T-cell (primary cell): ENCODE results near the gene SLC16A3. TPM values are rescaled to one million over a fixed set of nuclear protein-coding genes. Genes with fewer than 3 reads are reported as not detected.

ENCODE experiments used
- ATAC-seq, 4 experiments: fragments of 200-7000 bp in 3 of 4; fragments of 150-1000 bp in 1 of 4; cut with Tn5 transposase; replicated peaks in 1 of 4; 1 replicate in 3 of 4; 2 replicates in 1 of 4; pipeline ENCODE4 v1.10.0; 2021; ENCODE audit warnings: moderate library complexity in 3 of 4, mild to moderate bottlenecking in 2 of 4, moderate number of reproducible peaks in 1 of 4
- CTCF ChIA-PET, 2 donors: fragments of 300-600 bp; sonication (Branson Sonifier 250); formaldehyde crosslinking; loops; one replicate each; lab custom pipeline; 2022; ENCODE audit warnings: antibody characterized with exemption in 2 of 2; lab: Charles Lee
- POLR2A ChIA-PET, 2 donors: fragments of 300-600 bp; sonication (Branson Sonifier 250); formaldehyde crosslinking; loops; one replicate each; lab custom pipeline; 2022; ENCODE audit warnings: antibody characterized with exemption in 2 of 2; lab: Charles Lee
- DNase-seq, 35 experiments: peaks; one replicate each; pipeline versions ENCODE4 v3.0.0 to v3.0.0-alpha.2; 2013 to 2023
- H3K27ac ChIP-seq: one replicate; pipeline ENCODE4 v1.5.1; 2013; ENCODE audit warnings: low read length
- H3K27me3 ChIP-seq, 2 experiments: replicated peaks in 1 of 2; 1 replicate in 1 of 2; 2 replicates in 1 of 2; pipeline versions ENCODE4 v1.6.1 to v1.7.0; 2013; ENCODE audit warnings: low read length in 1 of 2, mixed read lengths in 1 of 2; ENCODE audit not compliant: control insufficient read depth in 2 of 2, insufficient read depth in 2 of 2; ENCODE audit errors: extremely low read depth in 1 of 2
- H3K36me3 ChIP-seq, 2 donors: 1 replicate in 1 of 2; 2 replicates in 1 of 2; pipeline versions ENCODE4 v1.6.1 to v1.7.0; 2013; ENCODE audit warnings: low read length in 1 of 2; ENCODE audit not compliant: control insufficient read depth in 2 of 2, insufficient read depth in 1 of 2; ENCODE audit errors: extremely low read depth in 1 of 2
- H3K4me1 ChIP-seq, 2 experiments: 1 replicate in 1 of 2; 2 replicates in 1 of 2; pipeline versions ENCODE4 v1.6.1 to v1.7.0; 2013; ENCODE audit warnings: low read length in 2 of 2, mixed read lengths in 1 of 2; ENCODE audit not compliant: insufficient read depth in 2 of 2, control insufficient read depth in 1 of 2; ENCODE audit errors: extremely low read depth in 1 of 2
- H3K4me3 ChIP-seq, 2 donors: 1 replicate in 1 of 2; 2 replicates in 1 of 2; pipeline versions ENCODE4 v1.5.1 to v1.7.0; 2013; ENCODE audit warnings: mild to moderate bottlenecking in 2 of 2, low read length in 1 of 2, moderate library complexity in 1 of 2; ENCODE audit not compliant: control insufficient read depth in 1 of 2; ENCODE audit errors: extremely low read depth in 1 of 2
- H3K9me3 ChIP-seq: 2 replicates; pipeline ENCODE4 v1.7.0; 2013
- H3K27ac Mint-ChIP-seq, 2 donors: one replicate each; pipeline ENCODE4 v1.8.0; 2020 to 2021; ENCODE audit warnings: mild to moderate bottlenecking in 2 of 2, mixed read lengths in 2 of 2
- H3K27me3 Mint-ChIP-seq, 2 donors: one replicate each; pipeline ENCODE4 v1.8.0; 2021 to 2022; ENCODE audit warnings: mixed read lengths in 2 of 2
- H3K36me3 Mint-ChIP-seq: one replicate; pipeline ENCODE4 v1.8.0; 2021; ENCODE audit warnings: mixed read lengths
- H3K4me1 Mint-ChIP-seq, 3 donors: one replicate each; pipeline ENCODE4 v1.8.0; 2020 to 2022; ENCODE audit warnings: mixed read lengths in 3 of 3, mild to moderate bottlenecking in 1 of 3
- H3K4me3 Mint-ChIP-seq, 3 donors: one replicate each; pipeline ENCODE4 v1.8.0; 2020 to 2022; ENCODE audit warnings: mild to moderate bottlenecking in 3 of 3, mixed read lengths in 3 of 3, moderate library complexity in 3 of 3
- H3K9me3 Mint-ChIP-seq, 3 donors: one replicate each; pipeline ENCODE4 v1.8.0; 2020 to 2022; ENCODE audit warnings: mixed read lengths in 3 of 3
- WGBS: methylation state at CpG from one replicate; pipeline ENCODE4 v1.1.5; 2013; ENCODE audit warnings: missing lambda C conversion rate; ENCODE audit not compliant: insufficient coverage; 5-methylcytosine and 5-hydroxymethylcytosine counted together
- total RNA-seq, 35 experiments: library from RNA in 6 of 35; stranded (reverse) in 6 of 35; fragments of 120-200 nt in 1 of 35; gene quantifications; one replicate each; pipeline versions ENCODE4 v1.2.1 to v1.2.4 and lab custom pipeline; 2013 to 2026

The SLC16A3 gene
- total RNA-seq, 5 donors from 2014 or later (not counting 1 experiment from before 2014, with no cell fraction given) = 31.9 to 47.3 (median 40.9) TPM

DNA sequence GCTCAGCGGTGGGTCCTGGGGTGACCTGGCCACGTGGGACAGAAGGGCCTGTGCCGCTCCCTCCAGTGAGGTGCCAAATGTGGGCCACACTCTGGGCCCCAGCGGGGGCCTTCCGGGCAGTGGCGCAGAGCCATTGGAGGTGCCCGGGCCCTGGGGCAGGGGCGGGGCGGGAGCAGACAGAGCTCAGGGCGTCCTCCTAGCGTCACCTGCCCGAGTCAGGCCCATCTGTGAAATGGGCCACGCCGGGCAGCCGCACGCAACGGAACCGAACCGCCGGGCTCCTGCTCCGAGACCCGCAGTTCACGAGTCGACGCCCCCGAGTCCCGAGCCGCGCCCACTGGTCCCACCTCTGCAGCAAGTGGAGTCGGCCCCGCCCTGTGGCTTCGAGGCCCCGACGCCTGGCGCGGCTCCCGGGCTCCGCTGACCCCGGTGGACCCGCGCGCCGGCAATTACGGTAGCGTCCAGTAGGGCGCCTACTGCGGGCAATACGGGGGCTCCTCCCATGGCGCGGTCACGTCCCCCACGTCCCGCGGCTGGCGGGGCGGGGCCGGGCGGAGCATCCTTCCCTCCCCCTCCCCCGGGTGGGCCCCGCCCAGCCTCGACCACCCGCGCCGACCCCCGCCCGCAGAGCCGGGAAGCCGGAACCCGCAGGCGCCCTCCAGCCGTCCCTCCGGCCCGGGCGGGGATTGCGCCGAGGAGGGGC lies 1.9 kb downstream of the SLC16A3 start:
- Mint-ChIP-seq H3K27ac (peak overlapping the region in 1 of 2 donors; percentile 83), H3K4me3 (peak overlapping the region; percentile 70 to 80 (median 76))
- WGBS = 14% methylated on average over 67 of the region's 76 CpGs

DNA sequence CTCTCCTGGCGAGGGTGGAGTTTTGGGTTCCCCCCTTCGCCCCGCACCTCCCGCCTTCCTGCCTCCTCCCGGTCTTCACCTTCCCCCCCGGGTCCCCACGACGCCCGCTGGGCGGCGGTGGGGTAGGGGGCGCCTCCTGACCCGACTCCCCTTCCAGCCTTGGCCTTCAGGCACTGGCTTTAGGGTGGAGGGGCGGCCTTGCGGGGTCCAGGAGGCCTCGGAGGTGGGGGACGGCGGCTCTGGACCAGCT lies 2.4 kb downstream of the SLC16A3 start:
- ATAC-seq = peak in 3 of 4 experiments; percentile 1 to 15 (median 4)
- Histone ChIP-seq H3K9me3 (no peaks in the 10 kb centered on the region), H3K27ac (peak overlapping the region; percentile 68), H3K27me3 (peaks cover 0 to 7% of the 10 kb centered on the region in 2 experiments), H3K36me3 (peaks cover 0 to 6% of the 10 kb centered on the region in 2 donors), H3K4me1 (peaks cover 27 to 59% of the 10 kb centered on the region in 2 experiments), H3K4me3 (peak overlapping the region; percentile 21 to 44)
- Mint-ChIP-seq H3K27me3 (no peaks in the 10 kb centered on the region), H3K4me3 (no peak overlapping the region), H3K4me1 (peaks cover 10 to 24% (median 12%) of the 10 kb centered on the region in 3 donors), H3K36me3 (no peaks in the 10 kb centered on the region), H3K27ac (no peak overlapping the region), H3K9me3 (no peaks in the 10 kb centered on the region)
- peak in 2 of 35 experiments; percentile 42 for DNase-seq
- ChIA-PET CTCF (no interaction called here), POLR2A (no interaction called here)
- 33% methylated on average over 6 of the region's 18 CpGs for WGBS

More for the DNA sequence above, 1.9 kb downstream of the SLC16A3 start:
- POLR2A ChIA-PET = no interaction called here
- peaks cover 24 to 56% of the 10 kb centered on the region in 2 experiments for H3K4me1 ChIP-seq
- ATAC-seq = peak; percentile 14 to 23 (median 18)
- peak overlapping the region; percentile 68 for H3K27ac ChIP-seq
- peaks cover 0 to 3% of the 10 kb centered on the region in 2 donors for H3K36me3 ChIP-seq
- H3K9me3 ChIP-seq = no peaks in the 10 kb centered on the region
- H3K4me3 ChIP-seq = peak overlapping the region; percentile 40 to 54
- H3K4me1 Mint-ChIP-seq = peaks cover 9 to 20% (median 10%) of the 10 kb centered on the region in 3 donors
- H3K36me3 Mint-ChIP-seq = no peaks in the 10 kb centered on the region
- peak in 21 of 35 experiments; percentile 32 to 71 (median 44) for DNase-seq
- no peaks in the 10 kb centered on the region for H3K9me3 Mint-ChIP-seq
- H3K27me3 ChIP-seq = peaks cover 0 to 7% of the 10 kb centered on the region in 2 experiments
- CTCF ChIA-PET = no interaction called here
- no peaks in the 10 kb centered on the region for H3K27me3 Mint-ChIP-seq

DNA sequence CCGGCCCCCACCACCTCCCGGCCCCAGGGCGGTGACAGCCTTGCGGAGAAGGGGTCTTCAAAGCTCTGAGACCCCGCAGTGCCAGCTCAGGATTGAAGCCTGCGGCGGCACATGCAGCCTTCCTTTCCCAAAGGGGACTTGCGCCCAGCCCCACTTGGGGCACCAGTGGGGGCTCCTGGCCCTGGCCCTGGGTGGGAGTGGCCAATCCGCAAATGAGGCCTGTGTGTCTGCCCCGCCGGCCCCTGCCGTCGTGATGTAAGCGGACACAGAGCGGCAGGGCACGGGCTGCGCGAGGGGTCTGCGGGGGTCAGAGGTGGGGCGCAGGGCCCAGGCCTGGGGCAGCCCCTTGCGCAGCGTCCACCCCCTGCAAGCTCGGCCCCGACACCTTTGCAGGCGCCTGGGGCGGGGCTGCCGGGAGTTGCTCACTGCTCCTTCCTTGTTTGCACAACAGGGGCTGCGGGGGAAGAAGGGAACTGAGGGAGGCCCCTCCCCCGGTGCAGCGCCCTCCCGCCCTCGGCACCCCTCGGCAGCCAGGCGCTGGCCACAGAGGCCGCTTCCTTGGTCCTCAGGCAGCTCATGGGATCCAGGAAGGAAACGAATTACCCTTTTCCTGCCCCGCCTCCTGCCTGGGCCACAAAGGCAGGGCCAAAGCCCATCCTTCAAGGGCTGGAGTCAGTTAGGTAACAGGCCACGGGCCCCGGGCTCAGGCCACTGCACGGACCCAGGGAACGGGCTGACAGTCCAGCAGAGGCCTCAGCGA lies 2.9 kb downstream of the SLC16A3 start:
- peak overlapping the region; percentile 21 to 44 for H3K4me3 ChIP-seq
- H3K4me1 ChIP-seq = peaks cover 27 to 63% of the 10 kb centered on the region in 2 experiments
- Mint-ChIP-seq H3K4me3 (no peak overlapping the region), H3K36me3 (no peaks in the 10 kb centered on the region), H3K9me3 (no peaks in the 10 kb centered on the region), H3K4me1 (peaks cover 10 to 25% (median 13%) of the 10 kb centered on the region in 3 donors), H3K27ac (no peak overlapping the region), H3K27me3 (no peaks in the 10 kb centered on the region)
- H3K27me3 ChIP-seq = peaks cover 0 to 3% of the 10 kb centered on the region in 2 experiments
- WGBS = 50% methylated on average over 22 of the region's 42 CpGs
- H3K9me3 ChIP-seq = no peaks in the 10 kb centered on the region
- peak in 2 of 35 experiments; percentile 51 to 53 for DNase-seq
- H3K36me3 ChIP-seq = peaks cover 0 to 6% of the 10 kb centered on the region in 2 donors
- ChIA-PET POLR2A (no interaction called here), CTCF (no interaction called here)
- peak overlapping the region; percentile 68 for H3K27ac ChIP-seq
- no peak for ATAC-seq

DNA sequence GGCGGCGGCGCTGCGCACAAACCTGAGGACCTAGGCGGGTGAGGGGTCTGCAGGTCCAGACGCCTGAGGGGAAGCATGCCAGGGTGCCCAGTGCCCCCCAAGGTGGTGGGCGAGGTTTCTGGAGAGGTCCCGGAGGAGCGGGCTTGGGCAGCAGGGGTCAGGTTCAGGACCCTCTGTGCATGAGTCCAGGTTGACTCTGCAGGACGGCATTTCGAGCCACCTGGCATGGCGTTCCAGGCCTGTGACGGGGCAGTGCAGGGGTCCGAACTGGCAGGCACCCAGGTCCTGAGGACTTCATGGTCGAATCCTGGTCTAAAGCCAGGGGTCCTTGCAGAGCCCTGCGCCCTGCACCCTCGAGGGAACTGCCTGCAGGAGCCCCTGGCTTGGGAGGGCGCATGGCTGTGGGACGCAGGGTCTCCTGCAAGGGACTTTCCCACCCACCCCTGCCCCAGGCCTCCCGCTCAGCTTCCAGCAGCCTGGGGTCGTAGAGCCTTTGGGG lies 3.5 kb downstream of the SLC16A3 start:
- POLR2A ChIA-PET = no interaction called here
- H3K4me3 ChIP-seq = no peak overlapping the region
- Mint-ChIP-seq H3K36me3 (no peaks in the 10 kb centered on the region), H3K4me1 (peaks cover 10 to 26% (median 13%) of the 10 kb centered on the region in 3 donors), H3K4me3 (no peak overlapping the region), H3K9me3 (no peaks in the 10 kb centered on the region), H3K27ac (no peak overlapping the region), H3K27me3 (no peaks in the 10 kb centered on the region)
- H3K27ac ChIP-seq = no peak overlapping the region
- CTCF ChIA-PET = no interaction called here
- DNase-seq (no peak), ATAC-seq (no peak)
- peaks cover 25 to 61% of the 10 kb centered on the region in 2 experiments for H3K4me1 ChIP-seq
- 87% methylated on average over 18 of the region's 21 CpGs for WGBS
- H3K36me3 ChIP-seq = peaks cover 0 to 10% of the 10 kb centered on the region in 2 donors
- H3K27me3 ChIP-seq = no peaks in the 10 kb centered on the region
- no peaks in the 10 kb centered on the region for H3K9me3 ChIP-seq

DNA sequence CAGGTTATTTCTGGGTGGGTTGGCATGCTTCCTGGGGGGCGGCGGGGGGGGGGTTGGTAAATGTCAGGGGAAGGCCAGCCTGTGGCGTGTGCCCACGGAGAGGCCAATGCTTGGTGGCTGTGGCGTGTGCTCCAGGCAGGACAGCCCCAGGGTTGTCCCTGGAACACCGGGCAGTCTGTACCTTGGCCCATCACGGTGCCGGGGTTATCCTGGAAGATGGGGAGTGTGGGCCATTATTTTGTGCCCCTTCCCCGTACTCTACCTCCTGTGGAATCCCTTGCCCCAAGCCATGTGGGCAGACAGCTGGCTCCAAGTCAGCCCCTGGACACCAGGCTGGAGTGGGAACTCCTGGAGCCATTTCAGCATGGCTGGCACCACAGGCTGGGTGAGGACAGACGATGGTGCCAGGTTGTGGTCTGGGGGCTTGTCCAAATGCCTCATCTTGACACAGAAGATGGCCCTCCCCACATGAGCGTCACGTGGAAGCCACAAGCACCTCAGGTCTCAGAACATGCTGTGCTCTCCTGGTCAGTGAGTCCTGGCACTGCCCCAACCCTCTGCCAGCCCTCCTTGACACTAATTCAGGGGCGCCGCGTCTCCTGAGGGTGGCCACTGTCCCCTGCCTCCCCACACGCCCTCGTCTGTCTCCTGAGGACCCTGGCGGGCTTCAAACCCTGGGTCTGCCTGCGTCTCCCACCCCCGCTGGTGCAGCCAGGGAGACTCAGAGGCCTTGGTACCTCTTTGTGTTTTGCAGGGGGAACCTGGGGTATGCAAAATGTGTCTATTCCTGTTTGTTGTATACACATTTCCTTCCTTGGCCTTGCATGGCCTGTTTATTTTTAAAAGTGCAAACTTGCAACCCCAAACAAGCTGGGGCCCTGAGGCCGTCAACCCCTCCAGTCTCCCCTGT lies 4.3 kb downstream of the SLC16A3 start:
- no peaks in the 10 kb centered on the region for H3K36me3 Mint-ChIP-seq
- H3K36me3 ChIP-seq = peaks cover 0 to 11% of the 10 kb centered on the region in 2 donors
- H3K4me1 Mint-ChIP-seq = peaks cover 11 to 28% (median 16%) of the 10 kb centered on the region in 3 donors
- no peaks in the 10 kb centered on the region for H3K9me3 Mint-ChIP-seq
- no peak overlapping the region for H3K4me3 Mint-ChIP-seq
- peaks cover 19 to 61% of the 10 kb centered on the region in 2 experiments for H3K4me1 ChIP-seq
- WGBS = 83% methylated on average over 10 of the region's 21 CpGs
- H3K27ac ChIP-seq = no peak overlapping the region
- no peak for ATAC-seq
- no peaks in the 10 kb centered on the region for H3K27me3 ChIP-seq
- DNase-seq = no peak
- H3K4me3 ChIP-seq = no peak overlapping the region
- H3K27me3 Mint-ChIP-seq = no peaks in the 10 kb centered on the region
- ChIA-PET POLR2A (no interaction called here), CTCF (no interaction called here)
- H3K27ac Mint-ChIP-seq = peak overlapping the region; percentile 58 to 72
- no peaks in the 10 kb centered on the region for H3K9me3 ChIP-seq
